ENCODE data around the gene WWTR1. TPM values are rescaled to one million over a fixed set of nuclear protein-coding genes. Genes with fewer than 3 reads are reported as not detected.

The WWTR1 gene
- total RNA-seq, 1 donor from 2014 or later = 3.4 TPM

DNA sequence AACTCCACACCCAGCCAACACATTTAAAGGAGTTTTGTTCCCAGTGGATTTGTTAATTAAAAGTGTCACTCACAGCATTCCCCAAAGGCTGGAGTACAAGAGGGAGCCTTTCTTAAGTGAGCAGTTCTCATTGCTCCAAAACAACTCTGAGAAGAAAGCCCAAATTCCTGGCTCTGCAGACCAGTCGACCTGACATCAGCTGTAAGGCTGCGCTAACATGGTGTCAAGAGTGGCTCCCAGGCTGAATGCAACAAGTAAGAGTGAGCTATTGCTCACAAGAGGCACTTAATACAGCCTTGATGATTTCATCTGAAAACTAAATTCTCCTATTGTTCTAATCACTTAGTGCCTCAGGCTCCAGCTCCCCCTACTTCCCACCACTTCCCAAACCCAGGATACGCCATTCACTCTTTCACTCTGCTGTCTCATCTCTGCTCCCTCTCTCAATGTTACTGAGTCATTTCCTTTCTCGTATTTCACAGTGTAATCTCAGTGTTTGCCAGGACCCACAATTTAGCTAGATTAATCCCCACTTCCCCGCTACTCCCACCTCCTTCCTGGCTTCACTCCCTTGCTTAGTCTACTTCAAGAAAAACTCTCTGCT, 81.8 kb downstream of the WWTR1 start:
- Histone ChIP-seq H3K36me3 (ENCODE audit: control insufficient read depth, insufficient read depth, low read length) (no peaks in the 10 kb centered on the region), H3K27me3 (ENCODE audit: control insufficient read depth, insufficient read depth, low read length) (no peaks in the 10 kb centered on the region), H3K4me3 (ENCODE audit: low read depth, low read length) (no peak overlapping the region)
- FAIRE-seq (peak; percentile 88), DNase-seq (ENCODE audit: low read depth) (peak; percentile 100)
- TF ChIP-seq, protein P1, sequence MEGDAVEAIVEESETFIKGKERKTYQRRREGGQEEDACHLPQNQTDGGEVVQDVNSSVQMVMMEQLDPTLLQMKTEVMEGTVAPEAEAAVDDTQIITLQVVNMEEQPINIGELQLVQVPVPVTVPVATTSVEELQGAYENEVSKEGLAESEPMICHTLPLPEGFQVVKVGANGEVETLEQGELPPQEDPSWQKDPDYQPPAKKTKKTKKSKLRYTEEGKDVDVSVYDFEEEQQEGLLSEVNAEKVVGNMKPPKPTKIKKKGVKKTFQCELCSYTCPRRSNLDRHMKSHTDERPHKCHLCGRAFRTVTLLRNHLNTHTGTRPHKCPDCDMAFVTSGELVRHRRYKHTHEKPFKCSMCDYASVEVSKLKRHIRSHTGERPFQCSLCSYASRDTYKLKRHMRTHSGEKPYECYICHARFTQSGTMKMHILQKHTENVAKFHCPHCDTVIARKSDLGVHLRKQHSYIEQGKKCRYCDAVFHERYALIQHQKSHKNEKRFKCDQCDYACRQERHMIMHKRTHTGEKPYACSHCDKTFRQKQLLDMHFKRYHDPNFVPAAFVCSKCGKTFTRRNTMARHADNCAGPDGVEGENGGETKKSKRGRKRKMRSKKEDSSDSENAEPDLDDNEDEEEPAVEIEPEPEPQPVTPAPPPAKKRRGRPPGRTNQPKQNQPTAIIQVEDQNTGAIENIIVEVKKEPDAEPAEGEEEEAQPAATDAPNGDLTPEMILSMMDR (IDR thresholded peaks at IDR 0.05; ENCODE audit: insufficient read depth, low read length, severe bottlenecking) = no peak

DNA sequence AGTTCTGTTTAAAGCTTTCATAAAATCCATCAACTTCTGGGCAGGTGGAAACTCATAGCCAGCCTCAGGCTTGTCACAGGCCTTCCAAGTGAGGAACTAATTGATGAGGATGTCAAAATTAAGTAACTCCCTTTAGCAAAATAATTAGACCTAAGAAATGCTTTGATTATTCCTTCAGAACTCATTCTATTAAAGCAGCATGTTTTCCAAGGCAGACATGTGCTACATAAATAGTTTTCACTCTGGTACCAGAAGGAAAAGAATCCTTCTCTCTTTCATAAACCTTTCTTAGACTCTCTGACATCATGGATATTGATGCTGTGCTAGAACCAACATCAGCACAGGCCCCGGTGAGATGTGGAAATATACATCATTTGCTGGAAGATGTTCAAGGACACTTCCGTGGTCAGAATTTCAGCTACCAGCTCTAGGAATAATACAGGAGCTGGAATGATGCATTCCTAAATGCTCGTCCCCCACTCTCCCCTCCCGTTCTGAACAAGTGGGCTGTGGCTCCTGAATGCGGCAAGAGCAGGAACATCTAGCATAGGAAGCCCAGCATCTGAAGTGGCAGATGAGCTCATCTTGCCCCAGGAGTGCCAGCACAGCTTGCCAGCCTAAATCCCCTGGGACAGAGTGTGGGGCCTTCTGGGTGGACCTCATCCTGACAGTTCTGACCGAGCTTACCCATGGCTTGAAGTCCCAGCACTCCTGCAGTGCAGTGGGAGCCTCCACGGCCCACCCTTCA, 82.4 kb downstream of the WWTR1 start:
- no peak overlapping the region for H3K4me3 ChIP-seq (ENCODE audit: low read depth, low read length)
- FAIRE-seq = no peak
- no peaks in the 10 kb centered on the region for H3K36me3 ChIP-seq (ENCODE audit: control insufficient read depth, insufficient read depth, low read length)
- TF ChIP-seq, protein P1 (IDR thresholded peaks at IDR 0.05; ENCODE audit: insufficient read depth, low read length, severe bottlenecking) = no peak
- peak; percentile 58 for DNase-seq (ENCODE audit: low read depth)
- H3K27me3 ChIP-seq (ENCODE audit: control insufficient read depth, insufficient read depth, low read length) = no peaks in the 10 kb centered on the region

DNA sequence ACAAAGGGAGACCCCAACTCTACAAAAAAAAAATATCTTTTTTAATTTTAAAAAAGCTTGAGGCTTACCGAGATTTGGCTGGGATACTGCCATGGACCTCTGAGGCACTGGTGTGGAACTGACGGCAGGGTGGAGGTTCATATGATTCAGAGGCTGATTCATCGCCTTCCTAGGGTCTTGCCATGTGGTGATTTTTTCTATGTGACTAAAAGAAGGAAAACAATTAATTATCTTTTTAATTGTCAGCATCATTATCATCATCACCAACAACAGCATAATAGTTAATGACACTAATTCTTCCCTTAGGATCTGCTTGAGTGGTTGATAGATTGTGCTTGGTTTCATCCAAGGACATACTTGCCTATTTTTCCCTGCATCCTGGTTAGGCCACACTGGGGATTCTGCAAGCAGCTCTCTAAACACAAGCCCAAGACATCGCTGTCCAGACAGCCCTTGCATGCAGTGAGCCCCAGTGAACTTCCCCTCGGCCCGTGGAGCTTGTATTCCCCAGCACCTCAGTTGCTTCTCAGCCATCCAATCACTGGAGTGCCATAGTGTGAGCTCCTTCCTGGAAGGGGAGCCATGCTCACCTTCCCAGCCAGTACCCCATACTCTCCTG, 84.9 kb downstream of the WWTR1 start:
- Histone ChIP-seq H3K36me3 (ENCODE audit: control insufficient read depth, insufficient read depth, low read length) (no peaks in the 10 kb centered on the region), H3K4me3 (ENCODE audit: low read depth, low read length) (no peak overlapping the region), H3K27me3 (ENCODE audit: control insufficient read depth, insufficient read depth, low read length) (no peaks in the 10 kb centered on the region)
- DNase-seq (ENCODE audit: low read depth) = peak; percentile 86
- no peak for FAIRE-seq
- TF ChIP-seq, protein P1 (IDR thresholded peaks at IDR 0.05; ENCODE audit: insufficient read depth, low read length, severe bottlenecking) = no peak

DNA sequence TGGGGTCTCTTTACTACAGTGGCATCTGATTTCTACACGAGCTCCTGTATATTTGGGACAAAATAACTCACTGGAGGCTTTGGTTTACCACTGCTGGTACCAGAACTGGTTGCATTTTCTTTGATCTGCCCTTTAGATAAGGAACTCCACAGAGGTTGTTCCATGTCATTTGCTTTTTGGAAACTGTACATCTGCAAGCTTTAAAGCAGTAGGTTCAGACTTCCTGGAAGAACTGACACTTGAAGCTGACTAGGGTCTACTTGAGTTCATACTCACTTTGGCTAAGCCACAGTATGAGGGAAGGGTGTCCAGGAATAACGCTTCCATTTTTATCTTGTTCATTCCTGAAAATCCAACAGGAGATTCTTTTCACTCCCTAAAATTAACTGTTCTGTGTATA, 86.4 kb downstream of the WWTR1 start:
- H3K36me3 ChIP-seq (ENCODE audit: control insufficient read depth, insufficient read depth, low read length) = no peaks in the 10 kb centered on the region
- DNase-seq (ENCODE audit: low read depth) (no peak), FAIRE-seq (no peak)
- H3K27me3 ChIP-seq (ENCODE audit: control insufficient read depth, insufficient read depth, low read length) = no peaks in the 10 kb centered on the region
- H3K4me3 ChIP-seq (ENCODE audit: low read depth, low read length) = no peak overlapping the region
- TF ChIP-seq, protein P1 (IDR thresholded peaks at IDR 0.05; ENCODE audit: insufficient read depth, low read length, severe bottlenecking) = no peak

DNA sequence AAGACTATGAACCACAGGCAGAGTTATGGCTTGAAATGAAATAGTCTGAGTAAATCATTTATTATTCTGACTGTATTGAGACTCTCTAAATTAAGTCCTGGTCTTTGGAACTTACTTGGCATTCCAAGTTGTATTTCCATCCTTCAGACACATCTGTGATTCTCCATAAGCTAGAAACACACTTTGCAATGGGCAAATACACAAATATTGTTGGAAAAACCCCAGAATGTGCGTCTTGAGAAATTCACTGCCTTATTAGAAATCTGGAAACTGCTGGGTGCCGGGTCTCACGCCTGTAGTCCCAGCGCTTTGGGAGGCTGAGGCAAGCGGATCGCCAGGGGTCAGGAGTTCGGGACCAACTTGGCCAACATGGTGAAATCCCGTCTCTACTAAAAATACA, 87.8 kb downstream of the WWTR1 start:
- FAIRE-seq (no peak), DNase-seq (ENCODE audit: low read depth) (no peak)
- Histone ChIP-seq H3K27me3 (ENCODE audit: control insufficient read depth, insufficient read depth, low read length) (no peaks in the 10 kb centered on the region), H3K4me3 (ENCODE audit: low read depth, low read length) (no peak overlapping the region), H3K36me3 (ENCODE audit: control insufficient read depth, insufficient read depth, low read length) (no peaks in the 10 kb centered on the region)
- TF ChIP-seq, protein P1 (IDR thresholded peaks at IDR 0.05; ENCODE audit: insufficient read depth, low read length, severe bottlenecking) = no peak

Data from bronchial epithelial cell (primary cell).